Kidney (tissue), 14 donors: Measurements from ENCODE around the gene EXOC2. TPM values are rescaled to one million over a fixed set of nuclear protein-coding genes. Genes with fewer than 3 reads are reported as not detected.

Experiments used
- DNase-seq, 5 donors: peaks; one replicate each; pipeline ENCODE4 v3.0.0-alpha.2; 2013 to 2020
- FAIRE-seq: peaks from 2 replicates; lab custom pipeline; 2012; peaks lifted over from hg19 to GRCh38; lab: Jason Lieb, UNC
- H3K27ac ChIP-seq, 2 donors: one replicate each; pipeline ENCODE4 v1.7.0; 2013; ENCODE audit warnings: low read depth in 2 of 2, low read length in 2 of 2, inconsistent platforms in 1 of 2
- H3K27me3 ChIP-seq: one replicate; pipeline ENCODE4 v1.7.1; 2013; ENCODE audit warnings: low read length, inconsistent platforms; ENCODE audit not compliant: control insufficient read depth, insufficient read depth
- H3K36me3 ChIP-seq, 3 donors: one replicate each; pipeline versions ENCODE4 v1.7.0 to v1.7.1; 2013; ENCODE audit warnings: low read length in 3 of 3, control low read depth in 1 of 3, inconsistent platforms in 1 of 3; ENCODE audit not compliant: insufficient read depth in 3 of 3, control insufficient read depth in 2 of 3
- H3K4me1 ChIP-seq, 3 donors: one replicate each; pipeline versions ENCODE4 v1.7.0 to v1.7.1; 2013; ENCODE audit warnings: low read length in 3 of 3, inconsistent platforms in 1 of 3, low read depth in 1 of 3; ENCODE audit not compliant: control insufficient read depth in 2 of 3, insufficient read depth in 2 of 3
- H3K4me3 ChIP-seq, 3 donors: one replicate each; pipeline versions ENCODE4 v1.7.0 to v1.8.1; 2013; ENCODE audit warnings: low read length in 3 of 3, control low read depth in 1 of 3, inconsistent platforms in 1 of 3
- H3K9ac ChIP-seq, 3 donors: one replicate each; pipeline versions ENCODE4 v1.7.0 to v1.7.1; 2013; ENCODE audit warnings: low read length in 3 of 3, control low read depth in 1 of 3, inconsistent platforms in 1 of 3
- H3K9me3 ChIP-seq, 3 donors: one replicate each; pipeline versions ENCODE4 v1.7.0 to v1.7.1; 2013; ENCODE audit warnings: low read length in 3 of 3, control low read depth in 1 of 3, inconsistent platforms in 1 of 3; ENCODE audit not compliant: control insufficient read depth in 2 of 3, insufficient read depth in 1 of 3
- intact Hi-C: fragments of 100-400 bp; cut with DNase I; formaldehyde crosslinking; loops from one replicate; pipeline ENCODE4 v1.11.1; 2022
- polyA plus RNA-seq: library from polyadenylated mRNA; stranded (reverse); fragments of 350-450 nt; fragmentation: Illumina TruSeq; extraction: RNeasy Lipid Tissue Mini Kit (QIAGEN cat#74804); gene quantifications from one replicate; pipeline ENCODE4 v1.2.3, GENCODE V29; 2014; ENCODE audit warnings: low read depth, low replicate concordance; ENCODE audit not compliant: insufficient read depth
- total RNA-seq: library from RNA; stranded (reverse); fragmentation: NEBNext Ultra II Directional; extraction: Animal tissue kit (Norgen Biotek cat#: 25700); gene quantifications from one replicate; pipeline ENCODE4 v1.2.1, GENCODE V29; 2021
- TF ChIP-seq, protein P1 (sequence below): IDR thresholded peaks from 3 replicates; pipeline ENCODE4 v1.5.1; 2012; ENCODE audit warnings: mild to moderate bottlenecking, moderate library complexity, borderline replicate concordance; ENCODE audit not compliant: insufficient read depth; ENCODE audit errors: extremely low read depth
- donor health status: control.
- donor health status: control.
- donor health status: control.
- donor health status: control.
- donor health status: control.
- donor health status: DM: yes; HTN: yes; CAD: no.
- donor health status: Normal renal cell carcinoma (clear cell type).

EXOC2 gene
- total and polyA plus RNA-seq, 2 donors from 2014 or later, result 8.6 to 21.7 TPM

DNA sequence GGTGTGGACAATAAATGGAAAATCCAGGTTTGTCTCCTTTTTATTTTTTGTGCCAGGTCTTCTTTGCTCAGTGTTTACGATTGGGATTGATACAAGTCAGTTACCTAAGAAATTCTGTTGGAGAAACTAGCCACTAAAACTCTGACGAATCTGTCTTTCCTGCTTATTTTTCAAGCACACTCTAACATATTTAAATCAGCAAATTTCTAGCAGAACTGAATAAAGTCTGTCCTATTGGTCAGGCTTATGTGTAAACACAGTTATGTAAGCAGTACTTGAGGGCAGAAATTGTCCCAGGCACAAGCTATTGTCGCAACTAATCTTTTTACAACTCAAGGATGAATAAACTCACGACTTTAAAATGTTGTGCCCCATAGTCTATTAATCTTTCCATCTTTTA lies 12.1 kb upstream of the EXOC2 start:
- FAIRE-seq (no peak), DNase-seq (no peak)
- H3K27ac ChIP-seq, result no peak overlapping the region
- TF ChIP-seq, protein P1, sequence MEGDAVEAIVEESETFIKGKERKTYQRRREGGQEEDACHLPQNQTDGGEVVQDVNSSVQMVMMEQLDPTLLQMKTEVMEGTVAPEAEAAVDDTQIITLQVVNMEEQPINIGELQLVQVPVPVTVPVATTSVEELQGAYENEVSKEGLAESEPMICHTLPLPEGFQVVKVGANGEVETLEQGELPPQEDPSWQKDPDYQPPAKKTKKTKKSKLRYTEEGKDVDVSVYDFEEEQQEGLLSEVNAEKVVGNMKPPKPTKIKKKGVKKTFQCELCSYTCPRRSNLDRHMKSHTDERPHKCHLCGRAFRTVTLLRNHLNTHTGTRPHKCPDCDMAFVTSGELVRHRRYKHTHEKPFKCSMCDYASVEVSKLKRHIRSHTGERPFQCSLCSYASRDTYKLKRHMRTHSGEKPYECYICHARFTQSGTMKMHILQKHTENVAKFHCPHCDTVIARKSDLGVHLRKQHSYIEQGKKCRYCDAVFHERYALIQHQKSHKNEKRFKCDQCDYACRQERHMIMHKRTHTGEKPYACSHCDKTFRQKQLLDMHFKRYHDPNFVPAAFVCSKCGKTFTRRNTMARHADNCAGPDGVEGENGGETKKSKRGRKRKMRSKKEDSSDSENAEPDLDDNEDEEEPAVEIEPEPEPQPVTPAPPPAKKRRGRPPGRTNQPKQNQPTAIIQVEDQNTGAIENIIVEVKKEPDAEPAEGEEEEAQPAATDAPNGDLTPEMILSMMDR, result no peak
- intact Hi-C loops, result no loop called here
- peaks cover 25% of the 10 kb centered on the region for H3K27me3 ChIP-seq
- H3K9me3 ChIP-seq, result peaks cover 0 to 2% (median 0%) of the 10 kb centered on the region in 3 donors
- no peak overlapping the region for H3K4me3 ChIP-seq
- H3K9ac ChIP-seq, result no peak overlapping the region
- H3K4me1 ChIP-seq, result no peaks in the 10 kb centered on the region
- no peaks in the 10 kb centered on the region for H3K36me3 ChIP-seq

DNA sequence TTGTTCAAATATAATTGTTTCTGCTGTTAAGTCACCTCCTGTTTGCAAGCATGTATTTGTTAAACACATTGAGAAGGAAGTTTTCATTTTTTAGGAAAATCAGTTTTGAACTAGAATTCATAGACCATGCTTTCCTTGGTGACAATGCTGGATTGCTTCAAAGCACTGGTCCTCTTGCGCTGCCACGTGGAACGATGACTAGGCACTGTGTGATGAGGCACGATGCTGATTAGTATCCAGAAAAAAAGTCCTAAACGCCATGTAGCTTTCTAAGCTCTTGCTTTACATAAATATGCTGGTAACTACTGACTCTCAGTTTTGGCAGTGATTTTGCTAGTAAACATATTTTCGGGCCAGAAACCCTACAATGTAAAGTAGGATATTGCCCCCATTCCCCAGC lies 11.1 kb upstream of the EXOC2 start:
- H3K27ac ChIP-seq, result no peak overlapping the region
- H3K4me1 ChIP-seq, result no peaks in the 10 kb centered on the region
- H3K9me3 ChIP-seq, result peaks cover 0 to 2% (median 0%) of the 10 kb centered on the region in 3 donors
- no peaks in the 10 kb centered on the region for H3K36me3 ChIP-seq
- TF ChIP-seq, protein P1, result no peak
- intact Hi-C loops, result no loop called here
- no peak overlapping the region for H3K9ac ChIP-seq
- H3K4me3 ChIP-seq, result no peak overlapping the region
- DNase-seq (no peak), FAIRE-seq (no peak)
- H3K27me3 ChIP-seq, result peaks cover 18% of the 10 kb centered on the region

DNA sequence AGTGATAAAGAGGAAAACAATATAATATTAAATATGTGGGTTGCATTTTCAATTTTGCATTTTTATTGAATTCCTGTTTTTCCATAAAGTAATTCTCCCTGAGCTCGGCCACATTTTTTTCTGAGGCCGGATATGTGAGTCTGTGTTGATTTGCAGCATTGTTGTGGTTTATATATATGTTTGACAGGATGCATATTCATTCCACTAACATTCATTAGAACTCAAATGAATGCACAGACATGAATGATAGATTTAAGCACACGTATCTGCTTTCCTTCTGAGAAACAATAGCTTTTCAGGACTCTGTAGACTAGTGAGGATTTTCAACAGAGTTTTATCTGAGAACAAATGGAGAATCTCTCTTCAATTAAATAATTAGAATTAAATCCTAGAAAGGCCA lies 10.6 kb upstream of the EXOC2 start:
- intact Hi-C loops, result no loop called here
- DNase-seq, result no peak
- Histone ChIP-seq H3K9ac (no peak overlapping the region), H3K27ac (no peak overlapping the region), H3K36me3 (no peaks in the 10 kb centered on the region), H3K9me3 (peaks cover 0 to 2% (median 0%) of the 10 kb centered on the region in 3 donors), H3K4me1 (no peaks in the 10 kb centered on the region), H3K4me3 (no peak overlapping the region), H3K27me3 (peaks cover 15% of the 10 kb centered on the region)
- no peak for FAIRE-seq
- TF ChIP-seq, protein P1, result no peak
